Vagina (tissue), 2 donors: ENCODE results near the gene PHTF1. TPM values are rescaled to one million over a fixed set of nuclear protein-coding genes. Genes with fewer than 3 reads are reported as not detected.

Source experiments
- DNase-seq, 2 donors: peaks; one replicate each; pipeline ENCODE4 v3.0.0-alpha.2; 2017; ENCODE audit errors: extremely low spot score in 2 of 2
- H3K27ac ChIP-seq: fragments of 200-600 bp; sonication (generic); one replicate; pipeline ENCODE4 v1.5.1; 2019
- H3K27me3 ChIP-seq: fragments of 200-600 bp; sonication (generic); one replicate; pipeline ENCODE4 v1.5.1; 2019
- H3K36me3 ChIP-seq, 2 donors: fragments of 200-600 bp; sonication (generic); one replicate each; pipeline ENCODE4 v1.5.1; 2017 to 2019
- H3K4me1 ChIP-seq: fragments of 200-600 bp; sonication (generic); one replicate; pipeline ENCODE4 v1.5.1; 2019
- H3K4me3 ChIP-seq, 2 donors: fragments of 200-600 bp; sonication (generic); 1 replicate in 1 of 2; 2 replicates in 1 of 2; pipeline ENCODE4 v1.5.1; 2016 to 2019
- H3K9me3 ChIP-seq: fragments of 200-600 bp; sonication (generic); one replicate; pipeline ENCODE4 v1.5.1; 2019
- POLR2A ChIP-seq, 2 donors: fragments of 450-650 bp; IDR thresholded peaks; one replicate each; pipeline ENCODE4 v1.6.1; 2017; ENCODE audit warnings: antibody characterized with exemption in 2 of 2, mild to moderate bottlenecking in 2 of 2, moderate library complexity in 2 of 2
- POLR2AphosphoS5 ChIP-seq, 2 donors: sonication (generic); formaldehyde crosslinking; IDR thresholded peaks; one replicate each; pipeline ENCODE4 v1.9.0; 2017; ENCODE audit warnings: antibody characterized with exemption in 2 of 2, mild to moderate bottlenecking in 2 of 2, low read depth in 1 of 2; ENCODE audit not compliant: insufficient read depth in 1 of 2
- intact Hi-C: fragments of 100-400 bp; cut with DNase I; formaldehyde crosslinking; loops from one replicate; pipeline ENCODE4 v1.15.1; 2023
- total RNA-seq: library from RNA; depleted of rRNA; stranded (reverse); fragments of >200 nt; gene quantifications from one replicate; pipeline ENCODE4 v1.2.3, GENCODE V29; 2016
- TF ChIP-seq, protein P1 (sequence below), 3 experiments: fragments of 450-650 bp in 2 of 3; fragments of 200-600 bp in 1 of 3; sonication (generic) in 1 of 3; IDR thresholded peaks; one replicate each; pipeline ENCODE4 v1.5.1; 2017 to 2019; ENCODE audit warnings: antibody characterized with exemption in 3 of 3, mild to moderate bottlenecking in 2 of 3, moderate library complexity in 2 of 3

Gene PHTF1
- total RNA-seq, 1 donor from 2014 or later: 4.7 TPM

DNA sequence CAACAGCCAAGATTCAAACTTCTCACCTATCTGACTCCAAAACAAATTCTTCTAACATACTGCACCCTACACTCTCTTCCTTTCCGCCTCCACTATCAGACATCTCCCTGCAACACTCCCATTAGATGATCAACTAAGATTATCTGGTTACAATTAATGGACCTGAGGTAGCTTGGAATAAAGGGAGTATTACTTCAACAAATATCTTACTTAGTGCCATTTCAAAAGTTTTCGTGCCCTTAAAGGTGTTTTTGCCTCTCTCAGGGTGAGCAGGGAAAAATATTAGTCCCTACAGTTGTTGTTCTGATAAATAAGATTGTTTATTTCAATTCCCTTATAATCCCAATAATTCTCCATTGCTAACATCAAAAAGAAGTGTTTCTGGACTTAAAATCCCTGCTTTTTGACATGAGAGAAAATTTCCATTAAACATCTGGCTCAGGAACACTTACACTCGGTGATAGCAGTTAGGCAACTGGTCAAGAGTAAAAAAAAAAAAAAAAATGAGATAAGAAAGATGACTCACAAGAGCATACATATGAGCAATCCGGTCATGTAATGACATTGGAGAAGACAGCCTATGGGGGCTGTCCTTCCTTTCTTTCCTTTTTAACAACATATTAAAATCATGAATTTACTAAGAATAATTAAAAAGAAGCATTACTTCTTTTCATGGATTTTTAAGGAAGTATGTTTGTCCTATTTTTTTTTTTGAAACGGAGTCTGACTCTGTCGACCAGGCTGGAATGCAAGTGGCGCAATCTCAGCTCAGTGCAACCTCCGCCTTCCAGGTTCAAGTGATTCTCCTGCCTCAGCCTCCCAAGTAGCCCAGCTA is 45.4 kb upstream of the PHTF1 start:
- no peaks in the 10 kb centered on the region for H3K36me3 ChIP-seq
- no peak overlapping the region for H3K27ac ChIP-seq
- DNase-seq: no peak
- intact Hi-C loops: no loop called here
- H3K4me1 ChIP-seq: peaks cover 64% of the 10 kb centered on the region
- no peaks in the 10 kb centered on the region for H3K27me3 ChIP-seq
- no peak overlapping the region for H3K4me3 ChIP-seq
- H3K9me3 ChIP-seq: no peaks in the 10 kb centered on the region
- TF ChIP-seq POLR2A (IDR thresholded peaks at IDR 0.05) (no peak), POLR2AphosphoS5 (IDR thresholded peaks at IDR 0.05; ENCODE audit: insufficient read depth in 1 of 2, low read depth in 1 of 2) (no peak)
- TF ChIP-seq, protein P1, sequence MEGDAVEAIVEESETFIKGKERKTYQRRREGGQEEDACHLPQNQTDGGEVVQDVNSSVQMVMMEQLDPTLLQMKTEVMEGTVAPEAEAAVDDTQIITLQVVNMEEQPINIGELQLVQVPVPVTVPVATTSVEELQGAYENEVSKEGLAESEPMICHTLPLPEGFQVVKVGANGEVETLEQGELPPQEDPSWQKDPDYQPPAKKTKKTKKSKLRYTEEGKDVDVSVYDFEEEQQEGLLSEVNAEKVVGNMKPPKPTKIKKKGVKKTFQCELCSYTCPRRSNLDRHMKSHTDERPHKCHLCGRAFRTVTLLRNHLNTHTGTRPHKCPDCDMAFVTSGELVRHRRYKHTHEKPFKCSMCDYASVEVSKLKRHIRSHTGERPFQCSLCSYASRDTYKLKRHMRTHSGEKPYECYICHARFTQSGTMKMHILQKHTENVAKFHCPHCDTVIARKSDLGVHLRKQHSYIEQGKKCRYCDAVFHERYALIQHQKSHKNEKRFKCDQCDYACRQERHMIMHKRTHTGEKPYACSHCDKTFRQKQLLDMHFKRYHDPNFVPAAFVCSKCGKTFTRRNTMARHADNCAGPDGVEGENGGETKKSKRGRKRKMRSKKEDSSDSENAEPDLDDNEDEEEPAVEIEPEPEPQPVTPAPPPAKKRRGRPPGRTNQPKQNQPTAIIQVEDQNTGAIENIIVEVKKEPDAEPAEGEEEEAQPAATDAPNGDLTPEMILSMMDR (IDR thresholded peaks at IDR 0.05): no peak

DNA sequence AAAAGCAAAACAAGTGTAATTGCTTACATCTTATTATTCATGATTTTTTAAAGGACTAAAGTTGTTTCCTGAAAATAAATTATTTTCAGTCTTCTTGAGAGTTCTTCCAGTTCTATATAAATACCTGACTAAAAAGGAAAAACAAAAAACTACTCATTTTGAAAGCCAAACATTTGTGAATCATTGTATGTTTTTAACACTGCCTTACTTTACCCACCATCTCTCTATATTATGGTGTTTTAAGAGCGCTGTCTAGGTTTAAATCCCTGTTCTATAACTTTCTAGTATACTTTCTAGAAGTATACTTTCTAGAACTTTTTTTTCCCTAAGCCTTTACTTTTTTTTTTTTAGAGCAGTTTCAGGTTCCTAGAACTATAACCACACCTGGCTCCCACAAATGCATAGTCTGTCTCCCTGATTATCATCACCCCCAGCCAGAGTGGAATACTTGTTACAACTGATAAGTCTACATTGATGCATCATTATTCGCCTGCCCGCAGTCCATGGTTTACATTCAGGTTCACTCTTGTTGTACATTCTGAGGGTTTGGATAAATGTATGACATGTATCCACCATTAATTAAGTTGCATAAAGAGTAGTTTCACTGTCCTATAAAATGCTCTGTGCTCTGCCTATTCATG is 43.2 kb upstream of the PHTF1 start:
- Histone ChIP-seq H3K4me1 (peaks cover 57% of the 10 kb centered on the region), H3K4me3 (no peak overlapping the region), H3K27ac (no peak overlapping the region), H3K9me3 (no peaks in the 10 kb centered on the region), H3K36me3 (peaks cover 0 to 3% of the 10 kb centered on the region in 2 donors), H3K27me3 (no peaks in the 10 kb centered on the region)
- no peak for TF ChIP-seq POLR2AphosphoS5 (IDR thresholded peaks at IDR 0.05; ENCODE audit: insufficient read depth in 1 of 2, low read depth in 1 of 2)
- TF ChIP-seq, protein P1 (IDR thresholded peaks at IDR 0.05): no peak
- TF ChIP-seq POLR2A (IDR thresholded peaks at IDR 0.05): no peak
- no peak for DNase-seq
- intact Hi-C loops: no loop called here

DNA sequence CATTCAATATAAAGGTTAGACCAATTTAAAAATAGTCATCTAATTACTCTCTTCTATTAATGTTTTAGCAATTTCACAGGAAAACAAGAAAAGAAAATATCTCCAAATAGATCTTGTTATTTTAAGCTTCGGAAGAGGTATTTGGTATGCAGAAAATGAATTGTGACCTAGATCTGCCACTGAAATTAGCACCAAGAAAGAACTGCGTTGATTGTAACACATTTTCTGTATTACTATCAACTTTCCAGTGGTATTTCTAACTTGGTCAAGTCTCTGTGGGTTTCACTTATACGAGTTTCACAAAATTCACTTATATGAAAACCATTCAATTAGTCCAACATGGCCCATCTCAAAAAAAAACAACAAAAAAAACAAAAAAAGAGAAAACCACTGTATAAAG is 41.2 kb upstream of the PHTF1 start:
- intact Hi-C loops: no loop called here
- H3K27me3 ChIP-seq: no peaks in the 10 kb centered on the region
- DNase-seq: no peak
- H3K4me1 ChIP-seq: peaks cover 55% of the 10 kb centered on the region
- peaks cover 0 to 22% of the 10 kb centered on the region in 2 donors for H3K36me3 ChIP-seq
- no peaks in the 10 kb centered on the region for H3K9me3 ChIP-seq
- TF ChIP-seq POLR2AphosphoS5 (IDR thresholded peaks at IDR 0.05; ENCODE audit: insufficient read depth in 1 of 2, low read depth in 1 of 2): no peak
- TF ChIP-seq, protein P1 (IDR thresholded peaks at IDR 0.05): no peak
- TF ChIP-seq POLR2A (IDR thresholded peaks at IDR 0.05): no peak
- H3K4me3 ChIP-seq: no peak overlapping the region
- no peak overlapping the region for H3K27ac ChIP-seq

DNA sequence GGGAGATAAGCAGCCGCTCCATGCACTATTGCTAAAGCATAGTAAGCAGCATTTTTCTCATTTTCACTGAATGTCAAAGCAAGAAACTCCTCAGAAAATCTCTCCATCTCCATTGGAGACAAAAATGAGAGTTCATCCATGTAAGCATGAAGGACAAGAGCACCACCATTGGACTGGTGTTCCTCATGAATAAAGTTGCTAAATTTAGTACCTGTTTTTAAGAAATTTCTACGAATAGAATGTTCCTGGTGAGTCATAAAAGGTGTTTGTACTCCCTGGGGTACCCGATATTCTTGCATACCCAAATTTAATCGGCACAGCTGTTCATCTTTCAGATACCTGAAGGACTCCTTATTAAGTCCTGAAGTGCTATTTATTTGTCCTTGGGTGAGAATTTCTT is 38.2 kb upstream of the PHTF1 start:
- H3K27me3 ChIP-seq: no peaks in the 10 kb centered on the region
- no peak for TF ChIP-seq POLR2A (IDR thresholded peaks at IDR 0.05)
- TF ChIP-seq, protein P1 (IDR thresholded peaks at IDR 0.05): no peak
- TF ChIP-seq POLR2AphosphoS5 (IDR thresholded peaks at IDR 0.05; ENCODE audit: insufficient read depth in 1 of 2, low read depth in 1 of 2): no peak
- H3K36me3 ChIP-seq: peaks cover 0 to 22% of the 10 kb centered on the region in 2 donors
- DNase-seq: no peak
- peaks cover 34% of the 10 kb centered on the region for H3K4me1 ChIP-seq
- no peak overlapping the region for H3K27ac ChIP-seq
- no peaks in the 10 kb centered on the region for H3K9me3 ChIP-seq
- no peak overlapping the region for H3K4me3 ChIP-seq
- intact Hi-C loops: no loop called here
